Activated CD8-positive, alpha-beta memory T cell treated with anti-CD3 and anti-CD28 coated beads, Interleukin-2, amount 50 U/mL, for 1 hour (primary cell): Measurements from ENCODE around the gene NET1.
"Not testable (repeated sequence)": the region's sequence is repeated elsewhere in the genome, so short reads cannot be mapped to it uniquely, and the experiment has no call there.

Experiments
- DNase-seq: peaks from one replicate; pipeline ENCODE4 v3.0.0-alpha.2; 2020; ENCODE audit errors: extremely low read depth

Gene NET1

DNA sequence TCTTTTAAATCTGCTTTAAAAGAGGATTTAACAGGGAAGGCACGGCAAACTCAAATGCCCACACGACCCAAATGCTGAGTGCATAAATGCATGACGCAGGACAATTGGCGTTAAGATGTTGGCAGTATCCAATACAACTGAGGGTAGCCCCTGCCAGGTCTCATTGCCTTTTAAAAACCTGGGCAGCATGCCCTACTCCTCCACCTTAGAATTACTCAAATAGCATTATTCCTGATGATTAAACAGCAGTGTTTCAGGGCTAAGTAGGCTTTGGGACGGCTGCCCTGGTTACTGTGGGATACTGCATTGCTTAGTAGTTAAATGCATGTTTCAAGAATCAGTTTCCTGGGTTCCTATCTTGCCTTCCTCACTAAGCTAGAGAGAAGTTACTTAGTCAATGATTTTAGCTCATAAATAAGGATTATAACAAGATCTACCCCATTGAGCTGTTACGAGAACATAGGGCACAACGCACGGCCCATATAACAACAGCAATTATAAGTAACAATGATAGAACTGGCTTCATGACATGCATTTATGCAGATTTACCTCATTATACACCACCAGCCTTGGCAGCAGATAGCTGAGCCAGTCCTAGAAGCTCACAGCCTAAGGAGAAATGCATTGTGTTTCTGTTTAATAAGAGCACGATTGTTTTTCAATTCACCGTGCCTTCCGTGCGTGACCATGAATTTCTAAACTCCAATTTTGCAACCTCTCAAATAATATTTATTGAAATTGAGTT lies 15.6 kb upstream of the NET1 start:
- no peak for DNase-seq

DNA sequence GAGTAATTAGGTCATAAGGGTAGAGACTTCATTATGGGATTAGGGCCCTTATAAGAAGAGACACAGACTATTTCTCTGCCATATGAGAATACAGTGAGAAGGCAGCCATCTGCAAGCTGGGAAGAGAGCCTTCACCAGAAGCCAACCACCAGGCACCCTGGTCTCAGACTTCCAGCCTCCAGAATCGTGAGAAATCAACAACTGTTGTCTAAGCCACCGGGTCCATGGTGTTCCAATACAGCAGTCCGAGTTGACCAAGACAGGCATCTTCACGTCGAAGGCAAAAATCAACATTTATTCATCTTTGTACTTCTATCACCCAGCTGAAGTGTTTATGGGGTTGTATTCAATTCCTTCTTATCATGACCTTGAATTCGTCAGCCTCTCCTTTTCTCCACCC lies 13.0 kb upstream of the NET1 start:
- DNase-seq: no peak

DNA sequence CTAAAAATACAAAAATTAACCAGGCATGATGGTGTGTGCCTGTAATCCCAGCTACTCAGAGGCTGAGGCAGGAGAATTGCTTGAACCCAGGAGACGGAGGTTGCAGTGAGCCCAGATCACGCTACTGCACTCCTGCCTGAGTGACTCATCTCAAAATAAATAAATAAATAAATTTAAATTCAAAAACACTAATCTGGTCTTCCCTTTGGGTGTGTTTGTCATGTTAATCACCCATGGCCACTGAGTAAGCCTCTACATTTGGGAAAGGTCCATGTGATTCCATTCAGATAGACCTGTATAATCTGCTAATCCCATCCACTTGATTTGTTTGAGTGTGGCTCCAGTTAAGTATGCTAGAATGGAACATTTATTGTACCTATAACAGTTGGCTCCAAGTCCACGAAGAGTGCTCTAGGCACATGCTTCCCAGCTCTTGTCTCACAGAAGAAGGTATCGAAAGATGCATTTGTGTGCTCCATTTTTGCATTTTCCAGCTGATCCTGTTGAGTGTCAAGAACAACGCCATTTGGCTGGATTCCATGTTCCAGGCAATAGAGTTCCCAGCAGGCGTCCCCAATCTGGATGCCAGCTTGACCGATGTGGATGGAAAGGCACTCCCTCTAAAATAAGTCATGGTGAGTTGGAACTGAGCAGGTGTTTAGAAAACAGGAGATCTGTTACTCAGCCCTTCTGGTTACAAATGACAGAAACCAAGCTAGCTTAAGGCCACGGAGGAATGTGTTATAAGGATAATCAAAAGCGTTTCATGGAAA lies 11.7 kb upstream of the NET1 start:
- no peak for DNase-seq

DNA sequence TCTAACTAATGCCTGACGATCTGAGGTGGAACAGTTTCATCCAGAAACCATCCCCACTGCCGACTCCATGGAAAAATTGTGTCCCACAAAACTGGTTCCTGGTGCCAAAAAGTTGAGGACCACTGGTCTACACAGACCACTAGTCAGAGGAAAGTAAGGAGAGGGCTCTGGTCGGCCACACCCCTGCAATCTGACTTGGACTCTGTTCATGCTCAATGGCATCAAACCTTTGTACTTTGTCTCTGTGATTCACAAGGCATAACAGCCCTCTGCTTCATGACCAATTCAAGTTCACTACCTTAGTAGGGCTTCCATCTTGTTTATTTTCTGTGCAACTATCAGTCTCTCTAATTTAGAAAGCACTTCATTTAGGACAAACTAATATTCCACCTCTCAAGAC lies 9.6 kb upstream of the NET1 start:
- no peak for DNase-seq

DNA sequence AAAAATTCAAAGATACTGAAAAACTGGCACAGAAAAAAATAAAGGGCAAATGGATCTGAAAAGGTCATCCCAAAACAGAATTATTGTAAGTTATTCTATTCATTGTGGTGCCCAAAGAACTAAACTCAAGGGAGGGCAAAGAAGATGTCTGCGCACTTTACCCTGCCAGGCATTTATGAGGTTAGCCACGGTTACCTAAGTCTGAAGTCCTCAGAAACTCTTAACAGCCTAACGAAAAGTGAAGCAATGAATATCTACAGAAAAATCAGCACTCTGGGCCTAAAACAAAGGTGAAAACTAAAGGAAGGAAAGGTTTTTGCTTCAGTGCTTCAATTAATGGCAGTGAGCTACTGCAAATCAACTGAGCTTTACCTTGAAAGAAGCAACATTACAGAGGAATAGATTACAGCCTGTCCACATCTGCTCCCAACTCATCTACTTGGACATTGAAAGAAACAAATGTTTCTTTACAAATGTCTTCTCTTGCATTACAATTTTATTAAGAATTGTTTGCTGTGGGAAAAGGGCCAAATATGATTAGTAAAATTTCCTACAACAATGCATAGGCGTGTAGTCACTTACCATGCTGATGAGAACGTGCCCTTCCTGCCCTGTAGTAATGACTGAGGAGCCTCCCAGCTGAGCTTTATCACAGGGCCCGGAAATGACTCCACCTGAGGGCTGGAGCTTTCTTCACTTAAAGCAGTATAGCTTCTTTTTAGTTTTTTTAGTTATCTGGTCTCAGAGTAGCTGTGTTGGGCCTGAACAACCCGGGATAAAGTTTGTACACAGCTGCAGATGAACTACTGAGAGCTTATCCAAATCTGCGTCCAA lies 7.9 kb upstream of the NET1 start, which contains the start of gene TUBAL3:
TSS of gene TUBAL3 (minus strand) at position 621 of the 834 bp plus-strand sequence. CDS start at position 585, 36 bp downstream.
- DNase-seq: no peak

DNA sequence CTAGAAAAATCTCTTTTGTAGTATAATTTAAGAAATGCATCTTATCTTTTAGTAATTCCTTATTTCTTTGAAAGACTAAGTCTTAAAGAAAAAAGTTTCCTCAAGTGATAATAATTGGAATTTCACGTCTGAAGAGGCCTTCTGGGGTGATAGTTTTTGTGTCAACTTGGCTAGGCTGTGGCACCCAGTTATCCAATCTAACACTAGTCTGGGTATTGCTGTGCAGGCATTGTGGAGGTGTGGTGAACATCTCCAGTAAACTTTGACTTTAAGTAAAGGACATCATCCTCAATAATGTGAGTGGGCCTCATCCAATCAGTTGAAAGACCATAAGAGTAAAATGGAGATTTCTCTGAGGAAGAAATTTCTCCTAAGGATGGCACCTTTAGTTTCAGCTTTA lies 5.4 kb upstream of the NET1 start:
- DNase-seq: no peak

DNA sequence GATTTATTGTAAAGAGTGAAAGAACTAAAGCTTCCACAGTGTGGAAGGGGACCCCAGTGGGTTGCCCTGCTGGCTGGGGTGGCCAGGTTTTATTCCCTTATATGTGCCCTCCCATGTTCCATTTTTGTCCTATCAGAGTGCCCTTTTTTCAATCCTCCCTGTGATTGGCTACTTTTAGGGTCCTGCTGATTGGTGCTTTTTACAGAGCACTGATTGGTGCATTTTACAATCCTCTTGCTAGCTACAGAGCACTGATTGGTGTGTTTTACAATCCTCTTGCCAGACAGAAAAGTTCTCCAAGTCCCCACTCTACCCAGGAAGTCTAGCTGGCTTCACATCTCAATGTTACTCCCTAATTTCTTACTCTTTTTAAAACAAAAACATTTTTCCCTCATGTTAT lies 1.6 kb upstream of the NET1 start:
- DNase-seq: not testable (repeated sequence)

DNA sequence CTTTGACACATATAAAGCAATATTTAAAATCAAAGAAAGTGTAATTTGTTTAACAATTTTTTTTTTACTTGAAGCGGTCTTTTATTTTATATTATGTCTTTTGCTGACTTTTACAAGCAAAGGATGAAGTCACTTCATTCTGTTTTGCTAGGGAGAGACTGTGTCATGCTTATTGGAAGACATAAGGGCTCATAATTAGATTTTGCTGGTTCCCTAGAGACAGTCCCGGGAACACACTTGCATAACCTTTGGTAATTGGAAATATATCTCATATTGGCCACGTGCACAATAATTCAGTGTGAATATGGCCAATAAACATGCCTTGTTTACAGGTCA lies 448 bp upstream of the NET1 start:
- DNase-seq: no peak

DNA sequence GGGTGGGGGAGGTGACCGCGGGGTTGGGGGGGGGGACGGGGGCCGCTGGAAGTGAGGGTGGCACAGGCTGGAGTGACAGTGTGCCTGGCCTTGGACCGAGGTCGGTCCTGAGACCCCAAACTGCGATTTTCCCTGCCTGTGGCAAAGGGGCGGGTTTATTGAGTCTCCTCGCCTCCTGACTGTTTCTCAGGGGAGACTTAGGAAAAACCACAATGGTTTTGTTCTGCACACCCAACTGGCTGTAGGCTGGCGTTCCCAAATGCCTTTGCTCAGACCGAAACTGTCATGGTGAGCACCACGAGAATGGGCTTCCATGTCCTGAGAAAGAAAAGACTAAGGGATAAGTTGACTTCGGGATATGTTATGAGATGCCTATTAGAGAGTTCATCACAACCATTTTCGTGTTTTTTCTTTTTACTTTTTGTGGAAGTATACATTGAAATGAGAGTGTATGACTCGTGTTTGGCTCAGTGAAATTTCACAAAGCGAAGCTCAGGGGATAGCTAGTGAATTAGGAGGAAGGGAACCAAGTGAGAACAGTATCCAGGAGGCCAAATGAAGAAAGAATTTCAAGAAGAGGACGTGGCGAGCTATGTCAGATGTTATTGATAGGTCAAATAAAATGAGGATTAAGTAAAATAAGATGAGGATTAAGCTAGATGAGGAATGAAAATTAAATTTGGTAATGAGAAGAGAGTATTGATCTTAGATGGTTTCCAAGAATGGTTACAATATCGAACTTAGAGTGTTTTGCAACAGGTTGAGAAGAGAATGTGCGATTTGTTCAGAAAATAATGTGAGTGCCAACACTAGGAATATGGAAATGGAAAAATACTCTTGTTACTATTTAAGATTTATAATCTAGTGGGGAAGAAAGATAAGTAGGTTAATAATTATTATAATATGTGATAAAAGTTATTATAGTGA lies 918 bp downstream of the NET1 start:
- no peak for DNase-seq

DNA sequence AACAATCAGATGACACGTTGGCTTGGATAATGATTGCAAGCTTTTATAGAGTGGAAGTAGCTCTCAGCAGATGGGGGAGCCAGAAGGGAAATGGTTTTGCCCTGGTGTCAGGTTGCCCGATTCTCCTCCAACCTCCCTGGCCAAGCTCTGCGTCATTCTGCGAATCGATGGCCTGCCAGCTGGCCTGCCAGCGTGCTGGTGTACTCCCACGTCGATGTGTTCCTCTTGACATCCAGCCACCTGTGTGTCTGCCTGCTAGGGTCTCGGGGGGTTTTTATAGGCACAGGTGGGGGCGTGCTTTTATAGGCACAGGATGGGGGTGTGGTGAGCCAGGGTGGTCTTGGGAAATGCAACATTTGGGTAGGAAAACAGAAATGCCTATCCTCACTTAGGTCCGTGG lies 4.6 kb downstream of the NET1 start:
- DNase-seq: no peak

DNA sequence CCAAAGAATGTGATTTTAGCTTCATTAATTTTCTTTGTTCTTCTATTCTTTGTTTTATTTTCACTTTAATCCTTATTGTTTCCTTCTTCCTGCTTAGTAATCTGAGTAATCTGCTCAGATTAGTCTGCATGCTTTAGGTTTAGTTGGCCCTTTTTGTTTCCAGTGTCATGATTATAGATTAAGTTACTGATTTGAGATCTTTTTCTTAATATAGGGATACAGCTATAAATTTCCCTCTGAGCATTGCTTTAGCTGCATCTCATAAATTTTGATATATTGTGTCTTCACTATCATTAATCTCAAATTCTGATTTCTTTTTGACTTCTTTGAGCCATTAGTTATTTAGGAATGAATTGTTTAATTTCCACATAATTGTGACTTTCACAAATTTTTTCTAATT lies 6.2 kb downstream of the NET1 start:
- no peak for DNase-seq

DNA sequence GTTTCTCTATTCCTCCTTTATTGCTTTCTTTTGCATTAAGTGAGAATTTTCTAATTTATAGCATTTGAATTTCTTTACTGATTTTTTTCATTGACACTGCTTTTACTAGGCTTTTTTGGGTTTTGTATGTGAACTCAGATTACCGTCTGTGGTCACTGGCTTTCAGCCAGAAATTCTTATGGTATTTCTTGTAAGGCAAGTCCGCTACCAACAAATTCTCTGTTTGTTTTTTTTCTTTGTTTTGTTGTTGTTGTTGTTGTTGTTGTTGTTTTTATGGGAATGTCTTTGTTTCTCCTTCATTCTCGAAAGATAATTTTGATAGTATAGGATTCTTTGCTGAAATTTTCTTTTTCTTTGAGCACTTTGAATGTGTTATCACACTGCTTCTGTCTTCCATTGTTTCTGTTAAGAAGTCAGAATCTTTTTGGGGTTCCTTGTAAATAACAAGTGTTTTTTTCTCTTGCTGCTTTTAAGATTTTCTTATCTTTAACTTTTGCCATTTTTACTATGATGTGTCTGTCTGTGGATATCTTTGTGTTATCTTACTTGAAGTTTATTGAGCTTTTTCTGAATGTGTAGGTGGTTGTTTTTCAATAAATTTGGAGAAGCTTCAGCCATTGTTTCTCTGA lies 7.2 kb downstream of the NET1 start:
- no peak for DNase-seq

DNA sequence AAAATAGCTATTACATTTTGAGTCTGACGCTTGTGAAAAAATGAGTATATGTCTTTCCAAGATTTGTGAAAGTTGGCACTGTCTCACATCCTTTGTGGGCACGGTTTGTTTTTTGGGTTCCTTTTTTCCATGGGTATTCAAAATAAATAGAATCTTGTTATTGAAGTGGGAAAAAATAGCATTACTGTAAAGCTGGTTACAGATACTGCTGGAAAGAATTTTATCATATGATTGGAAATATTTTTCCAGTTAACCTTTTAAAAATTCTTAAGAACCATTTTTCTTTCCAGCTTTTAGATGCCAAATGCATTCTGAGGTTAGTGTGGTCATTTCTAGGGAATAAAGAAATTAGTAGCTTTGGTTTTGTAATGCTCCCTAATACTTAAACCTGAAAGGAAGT lies 11.4 kb downstream of the NET1 start:
- DNase-seq: no peak

DNA sequence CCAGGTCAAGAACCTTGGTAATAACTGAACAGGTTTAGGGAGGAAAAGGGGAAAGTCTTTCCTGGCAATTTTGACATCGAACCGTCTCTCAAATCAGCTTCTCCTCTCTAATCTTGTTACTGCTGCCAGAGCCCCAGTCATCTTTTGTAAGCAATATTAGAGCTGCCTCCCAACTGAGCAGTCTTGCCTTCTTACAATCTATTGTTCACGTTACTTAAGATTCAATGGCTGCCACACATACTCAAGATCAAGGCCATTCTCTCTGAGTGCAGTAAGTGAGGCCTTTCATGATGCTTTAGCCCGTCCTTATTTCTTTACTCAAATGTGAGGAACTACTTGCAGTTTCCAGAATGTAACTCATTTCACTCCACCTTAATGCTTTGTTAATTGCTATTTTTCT lies 12.4 kb downstream of the NET1 start:
- no peak for DNase-seq

DNA sequence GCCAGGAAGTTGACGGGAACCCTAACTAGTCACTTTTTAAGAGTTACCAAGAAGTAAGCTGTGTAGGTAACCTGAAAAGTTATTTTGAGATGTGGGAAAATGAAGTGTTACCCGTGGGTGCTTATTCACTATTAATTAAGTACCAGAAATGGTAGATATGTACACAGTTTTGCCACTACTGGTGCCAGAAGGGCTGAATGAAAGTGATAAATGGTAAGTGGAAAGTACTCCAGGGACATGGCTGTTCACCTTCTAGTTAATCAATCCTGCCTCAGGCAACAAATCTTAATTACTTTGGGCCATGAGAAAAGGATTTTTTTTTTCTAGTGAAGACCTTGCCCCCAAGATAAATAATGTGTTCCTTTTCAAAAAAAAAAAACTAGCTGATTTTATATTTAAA lies 15.8 kb downstream of the NET1 start:
- no peak for DNase-seq

DNA sequence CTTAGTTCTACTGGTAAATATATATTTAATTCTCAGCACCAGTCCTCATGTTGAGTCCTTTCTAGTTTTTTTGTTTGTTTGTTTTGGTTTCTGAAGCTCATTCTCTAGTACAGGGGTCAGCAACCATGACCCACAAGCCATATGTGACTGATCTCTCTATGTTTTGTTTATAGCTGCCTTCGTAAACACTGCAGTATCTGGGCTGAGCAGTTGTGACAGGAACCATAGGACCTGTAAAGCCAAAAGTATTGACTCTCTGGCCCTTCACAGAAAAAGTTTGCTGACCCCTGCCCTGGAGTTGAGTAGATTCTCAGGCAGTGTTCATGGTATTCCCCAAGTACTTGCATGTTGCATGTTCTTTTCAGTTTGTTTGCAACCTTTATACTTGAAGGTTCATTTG lies 20.8 kb downstream of the NET1 start:
- no peak for DNase-seq

DNA sequence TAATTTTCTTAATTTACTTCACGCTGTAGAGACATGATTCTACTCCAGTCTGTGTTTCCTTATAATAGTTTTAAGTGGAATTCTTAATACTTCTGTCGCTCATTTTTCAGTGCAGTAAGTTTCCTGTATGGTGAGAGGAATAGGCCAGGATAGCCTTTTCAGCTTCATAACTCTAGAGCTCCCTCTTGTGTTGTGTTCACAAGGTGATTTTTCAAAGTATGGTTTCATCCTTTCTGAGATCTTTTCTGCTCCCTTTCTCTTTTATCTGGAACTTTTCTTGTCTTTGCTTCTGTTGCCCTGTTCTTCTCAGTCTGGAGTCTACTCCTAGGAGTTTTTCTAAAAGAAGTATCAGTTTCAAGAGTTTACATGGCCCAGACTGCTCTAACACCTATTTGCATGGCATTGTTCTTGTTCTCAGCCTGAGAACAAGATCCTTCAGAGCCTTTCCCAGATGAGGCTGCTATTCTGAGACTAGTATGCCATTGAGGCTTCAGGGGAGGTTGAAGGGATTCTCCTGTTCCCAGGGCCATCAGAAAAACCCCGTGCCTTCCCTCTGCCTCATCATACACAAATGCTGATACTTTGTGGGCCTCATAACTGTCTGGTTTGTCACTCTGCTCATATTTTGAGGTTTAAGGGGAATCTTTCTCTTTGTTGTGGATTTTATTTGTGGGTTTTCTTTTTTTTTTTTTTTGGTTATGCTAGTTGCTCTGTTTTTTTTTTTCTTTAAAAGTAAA lies 21.8 kb downstream of the NET1 start:
- no peak for DNase-seq

DNA sequence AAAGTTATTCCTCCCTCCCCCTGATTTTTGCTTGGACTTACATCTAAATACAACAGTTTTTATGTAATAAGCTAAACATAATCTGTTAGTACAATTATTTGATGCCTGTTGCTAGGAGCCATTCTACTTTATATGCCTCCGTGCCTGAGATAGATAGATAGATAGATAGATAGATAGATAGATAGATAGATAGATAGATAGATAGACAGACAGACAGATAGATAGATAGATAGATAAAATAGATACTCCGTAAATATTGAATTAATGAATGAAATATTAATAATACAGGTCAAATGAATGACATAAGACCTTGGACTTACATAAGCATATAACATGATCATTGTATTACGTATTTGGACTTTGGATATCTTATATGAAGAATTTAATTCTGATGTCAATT lies 23.0 kb downstream of the NET1 start:
- no peak for DNase-seq

DNA sequence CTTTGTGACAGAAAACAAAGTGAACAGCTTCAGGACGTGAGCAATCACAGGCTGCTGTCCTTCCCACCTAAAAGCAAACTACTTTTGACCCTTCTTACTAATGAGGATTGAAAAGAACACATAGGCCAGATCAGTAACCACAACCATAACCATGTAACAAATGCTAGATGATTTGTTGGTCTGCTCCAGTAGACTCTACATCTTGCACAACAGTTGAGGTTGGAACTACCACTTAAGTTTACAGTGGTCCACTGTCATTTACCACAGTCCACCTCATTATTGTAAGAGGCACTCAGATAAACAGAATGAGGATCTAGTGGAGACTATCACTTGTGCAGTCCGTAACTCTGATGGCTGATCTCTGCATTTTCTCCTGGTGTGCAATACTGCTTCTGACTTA lies 27.8 kb downstream of the NET1 start:
- no peak for DNase-seq

DNA sequence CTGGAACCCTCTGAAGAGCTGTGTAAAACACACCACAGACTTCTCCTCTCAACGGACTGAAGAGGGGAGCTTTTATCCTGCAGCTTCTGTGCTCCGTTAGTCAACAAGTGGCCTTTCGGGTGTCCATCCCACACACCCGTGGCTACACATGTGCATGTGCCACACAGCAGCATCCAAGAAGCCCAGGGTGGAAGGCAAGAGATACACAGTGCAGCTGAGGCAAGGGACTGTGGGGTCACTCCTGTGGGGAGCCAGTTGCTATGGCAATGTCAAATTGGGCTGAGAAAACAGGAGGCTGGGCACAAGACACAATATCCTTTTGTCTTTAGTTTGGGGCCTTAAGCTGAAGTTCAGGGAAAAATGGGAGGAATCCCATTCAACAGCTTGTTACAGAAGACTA lies 28.7 kb downstream of the NET1 start:
- DNase-seq: no peak
